SU-DHL-6 (cell line): ENCODE data around the gene KDSR.

Experiments
- H2AFZ ChIP-seq: fragments of 200-600 bp; sonication (generic); 2 replicates; pipeline ENCODE4 v1.6.1; 2014; ENCODE audit warnings: low read depth, mild to moderate bottlenecking, moderate library complexity, mixed read lengths, antibody characterized with exemption, low read length; ENCODE audit not compliant: severe bottlenecking
- H3F3A ChIP-seq: fragments of 200-600 bp; shearing (Covaris generic); 2 replicates; pipeline ENCODE4 v1.6.0; 2016; ENCODE audit warnings: antibody characterized with exemption, mild to moderate bottlenecking; ENCODE audit not compliant: insufficient read depth
- H3K27ac ChIP-seq: fragments of 200-600 bp; sonication (generic); 2 replicates; pipeline ENCODE4 v1.5.1; 2016; ENCODE audit warnings: low read depth, mild to moderate bottlenecking, low read length, moderate library complexity, mixed read lengths
- H3K27me3 ChIP-seq: fragments of 200-600 bp; sonication (generic), shearing (Covaris generic); 2 replicates; pipeline ENCODE4 v1.6.0; 2014; ENCODE audit warnings: mild to moderate bottlenecking, low read length
- H3K36me3 ChIP-seq: fragments of 200-600 bp; sonication (generic); 2 replicates; pipeline ENCODE4 v1.6.1; 2014; ENCODE audit warnings: mild to moderate bottlenecking, low read length, mixed read lengths
- H3K4me2 ChIP-seq: fragments of 300-600, 200-600 bp; shearing (Covaris generic), sonication (generic); 2 replicates; pipeline ENCODE4 v1.6.0; 2014; ENCODE audit warnings: low read length, low read depth, mild to moderate bottlenecking; ENCODE audit not compliant: poor library complexity, severe bottlenecking
- H3K4me3 ChIP-seq: fragments of 200-600 bp; sonication (generic); 2 replicates; pipeline ENCODE4 v1.5.1; 2014; ENCODE audit warnings: antibody characterized with exemption, low read length, mild to moderate bottlenecking, mixed read lengths; ENCODE audit not compliant: insufficient read depth, poor library complexity, severe bottlenecking
- H3K79me2 ChIP-seq: fragments of 200-600 bp; sonication (generic); 2 replicates; pipeline ENCODE4 v1.6.1; 2014; ENCODE audit warnings: mild to moderate bottlenecking, low read length, moderate library complexity; ENCODE audit not compliant: insufficient read depth
- H3K9ac ChIP-seq: fragments of 200-600 bp; sonication (generic); 2 replicates; pipeline ENCODE4 v1.7.0; 2014; ENCODE audit warnings: mild to moderate bottlenecking, low read length
- H3K9me2 ChIP-seq: fragments of 200-600 bp; sonication (generic); replicated peaks from 2 replicates; pipeline ENCODE4 v1.6.1; 2014; ENCODE audit warnings: low read length; ENCODE audit not compliant: insufficient read depth
- H3K9me3 ChIP-seq: fragments of 200-600 bp; sonication (generic); 2 replicates; pipeline ENCODE4 v1.6.1; 2014; ENCODE audit warnings: low read length, mixed read lengths; ENCODE audit not compliant: insufficient read depth
- H4K20me1 ChIP-seq: fragments of 200-600 bp; sonication (generic); 2 replicates; pipeline ENCODE4 v1.6.1; 2014; ENCODE audit warnings: low read depth, mild to moderate bottlenecking, antibody characterized with exemption, low read length, moderate library complexity, mixed read lengths
- EZH2phosphoT487 ChIP-seq: fragments of 200-600 bp; sonication (generic), shearing (Covaris generic); conservative IDR thresholded peaks from 2 replicates; pipeline ENCODE4 v1.6.1; 2018; ENCODE audit warnings: mild to moderate bottlenecking, antibody characterized with exemption, low read length, moderate library complexity, mixed read lengths
- TF ChIP-seq, protein P1 (sequence below): fragments of 200-600 bp; sonication (generic); IDR thresholded peaks from one replicate; pipeline ENCODE4 v1.5.1; 2017; ENCODE audit warnings: antibody characterized with exemption, mild to moderate bottlenecking, low read length, moderate library complexity; ENCODE audit not compliant: insufficient read depth, poor library complexity, severe bottlenecking

KDSR gene

DNA sequence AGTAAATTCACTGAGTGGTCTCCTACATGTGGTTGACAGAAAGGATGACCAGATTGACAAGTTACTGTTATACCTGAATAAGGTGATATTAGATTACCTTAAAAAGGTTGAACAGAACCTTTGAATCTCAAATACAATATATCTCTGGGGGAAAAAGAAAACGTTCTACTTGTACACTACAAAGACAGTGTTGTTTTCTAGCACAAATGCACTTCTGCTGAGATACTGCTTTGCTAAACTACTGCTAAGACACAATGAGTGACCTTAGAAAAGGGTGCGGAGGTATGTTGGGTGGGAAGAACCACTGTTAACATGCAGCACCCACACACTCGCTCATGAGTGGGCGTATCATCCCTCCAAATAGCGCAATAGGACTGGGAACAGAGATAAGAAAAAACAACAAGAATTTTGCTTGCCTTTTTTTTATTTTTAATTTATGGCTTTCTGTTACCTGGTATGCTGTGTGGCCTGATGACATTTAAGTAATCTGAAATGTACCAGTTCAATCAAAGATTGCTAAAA, 53.5 kb downstream of the KDSR start:
- peak overlapping the region; percentile 86 for H3K4me2 ChIP-seq
- peaks cover 36% of the 10 kb centered on the region; the same call in 1 of the 2 replicates for H3F3A ChIP-seq
- H3K9ac ChIP-seq, result peak overlapping the region; percentile 83
- peak overlapping the region; percentile 85 for H3K4me3 ChIP-seq
- H3K9me3 ChIP-seq, result no peaks in the 10 kb centered on the region
- H3K36me3 ChIP-seq, result peaks cover 44% of the 10 kb centered on the region
- H3K79me2 ChIP-seq, result peaks cover 100% of the 10 kb centered on the region
- peaks cover 49% of the 10 kb centered on the region for H4K20me1 ChIP-seq
- H3K27me3 ChIP-seq, result no peaks in the 10 kb centered on the region
- peak overlapping the region; percentile 91 for H3K27ac ChIP-seq
- TF ChIP-seq EZH2phosphoT487, result no peak
- TF ChIP-seq, protein P1, sequence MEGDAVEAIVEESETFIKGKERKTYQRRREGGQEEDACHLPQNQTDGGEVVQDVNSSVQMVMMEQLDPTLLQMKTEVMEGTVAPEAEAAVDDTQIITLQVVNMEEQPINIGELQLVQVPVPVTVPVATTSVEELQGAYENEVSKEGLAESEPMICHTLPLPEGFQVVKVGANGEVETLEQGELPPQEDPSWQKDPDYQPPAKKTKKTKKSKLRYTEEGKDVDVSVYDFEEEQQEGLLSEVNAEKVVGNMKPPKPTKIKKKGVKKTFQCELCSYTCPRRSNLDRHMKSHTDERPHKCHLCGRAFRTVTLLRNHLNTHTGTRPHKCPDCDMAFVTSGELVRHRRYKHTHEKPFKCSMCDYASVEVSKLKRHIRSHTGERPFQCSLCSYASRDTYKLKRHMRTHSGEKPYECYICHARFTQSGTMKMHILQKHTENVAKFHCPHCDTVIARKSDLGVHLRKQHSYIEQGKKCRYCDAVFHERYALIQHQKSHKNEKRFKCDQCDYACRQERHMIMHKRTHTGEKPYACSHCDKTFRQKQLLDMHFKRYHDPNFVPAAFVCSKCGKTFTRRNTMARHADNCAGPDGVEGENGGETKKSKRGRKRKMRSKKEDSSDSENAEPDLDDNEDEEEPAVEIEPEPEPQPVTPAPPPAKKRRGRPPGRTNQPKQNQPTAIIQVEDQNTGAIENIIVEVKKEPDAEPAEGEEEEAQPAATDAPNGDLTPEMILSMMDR, result no peak
- no peaks in the 10 kb centered on the region for H3K9me2 ChIP-seq
- no peak overlapping the region for H2AFZ ChIP-seq

DNA sequence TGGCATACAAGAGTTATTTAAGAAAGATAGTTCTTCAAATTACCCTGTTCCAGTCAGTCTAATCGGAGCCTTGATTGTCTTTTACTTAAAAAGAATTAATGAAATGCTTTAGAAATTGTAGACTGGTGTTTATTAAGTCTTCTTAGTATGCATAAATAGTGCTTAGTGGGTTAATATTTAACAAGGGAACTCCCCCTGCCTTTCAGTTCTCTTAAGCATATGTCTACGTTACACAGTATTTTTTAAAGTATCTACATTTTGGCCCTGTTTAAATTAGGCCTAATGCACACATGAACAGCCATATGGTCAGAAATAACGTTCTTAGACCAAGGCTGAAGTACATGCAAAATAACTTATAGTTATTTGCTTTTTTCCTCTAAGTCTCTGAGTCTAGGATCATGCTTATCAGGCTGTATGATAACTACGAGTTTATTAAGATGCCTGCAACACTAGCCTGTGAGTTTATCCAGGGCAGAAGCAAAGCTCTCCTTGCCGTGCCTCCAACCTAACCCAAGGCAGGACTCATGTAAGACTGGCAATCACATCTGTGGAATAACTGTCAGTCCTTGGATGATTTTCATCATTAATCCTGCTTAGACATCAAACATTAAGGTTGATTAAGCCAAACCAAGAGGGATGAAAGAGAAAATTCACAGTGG, 54.1 kb downstream of the KDSR start:
- Histone ChIP-seq H4K20me1 (peaks cover 49% of the 10 kb centered on the region), H3K27ac (peak overlapping the region; percentile 91), H3K9me3 (no peaks in the 10 kb centered on the region), H3K4me2 (peak overlapping the region; percentile 86), H3K27me3 (no peaks in the 10 kb centered on the region), H2AFZ (no peak overlapping the region), H3F3A (peaks cover 41% of the 10 kb centered on the region; the same call in 1 of the 2 replicates), H3K79me2 (peaks cover 100% of the 10 kb centered on the region), H3K36me3 (peaks cover 44% of the 10 kb centered on the region), H3K9ac (peak overlapping the region; percentile 83), H3K4me3 (peak overlapping the region; percentile 85), H3K9me2 (no peaks in the 10 kb centered on the region)
- no peak for TF ChIP-seq EZH2phosphoT487
- TF ChIP-seq, protein P1, result no peak

DNA sequence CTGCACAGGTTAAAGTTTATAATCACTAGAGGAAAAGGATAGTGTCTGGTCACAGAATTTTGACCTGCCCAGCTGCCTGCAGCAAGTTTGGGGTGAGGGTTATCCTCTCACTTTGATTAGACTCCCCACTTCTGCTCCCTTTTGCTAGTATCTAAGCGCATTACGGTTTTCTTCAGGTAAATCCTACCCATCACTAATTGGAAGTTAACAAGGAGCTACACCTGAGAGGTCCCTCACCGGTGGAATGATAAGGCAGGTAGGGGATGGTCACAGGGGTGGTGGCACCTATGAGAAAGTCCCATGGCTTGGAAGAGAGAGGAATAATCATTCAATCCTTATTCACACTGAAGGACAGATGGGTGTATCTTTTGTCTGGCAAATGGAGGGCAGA, 55.0 kb downstream of the KDSR start:
- Histone ChIP-seq H3K79me2 (peaks cover 100% of the 10 kb centered on the region), H3K9me2 (no peaks in the 10 kb centered on the region), H3K4me3 (no peak overlapping the region), H3K4me2 (peak overlapping the region; percentile 86), H3K9ac (no peak overlapping the region), H3K36me3 (peaks cover 35% of the 10 kb centered on the region), H3K9me3 (no peaks in the 10 kb centered on the region), H3K27ac (peak overlapping the region; percentile 91; the same call in 1 of the 2 replicates), H3K27me3 (no peaks in the 10 kb centered on the region), H4K20me1 (peaks cover 54% of the 10 kb centered on the region), H2AFZ (no peak overlapping the region), H3F3A (peaks cover 44% of the 10 kb centered on the region; the same call in 1 of the 2 replicates)
- TF ChIP-seq, protein P1, result no peak
- no peak for TF ChIP-seq EZH2phosphoT487
